MG63 (cell line): ENCODE data around the gene CDYL2. TPM values are rescaled to one million over a fixed set of nuclear protein-coding genes. Genes with fewer than 3 reads are reported as not detected.

ENCODE experiments used
- DNase-seq: peaks from one replicate; pipeline ENCODE4 v3.0.0-alpha.2; 2020
- H3K27me3 ChIP-seq: fragments of 250-450 bp; sonication (Bioruptor Pico); 2 replicates; pipeline ENCODE4 v1.5.1; 2020; ENCODE audit warnings: mild to moderate bottlenecking, moderate library complexity
- H3K36me3 ChIP-seq: fragments of 250-450 bp; sonication (Bioruptor Pico); 2 replicates; pipeline ENCODE4 v1.5.1; 2020; ENCODE audit warnings: mild to moderate bottlenecking, moderate library complexity
- H3K4me3 ChIP-seq: fragments of 250-450 bp; sonication (Bioruptor Pico); 2 replicates; pipeline ENCODE4 v1.5.1; 2020; ENCODE audit warnings: mild to moderate bottlenecking, moderate library complexity
- H3K9me3 ChIP-seq: fragments of 250-450 bp; sonication (Bioruptor Pico); 2 replicates; pipeline ENCODE4 v1.5.1; 2020; ENCODE audit warnings: mild to moderate bottlenecking, moderate library complexity
- total RNA-seq: library from RNA; depleted of rRNA; stranded (reverse); fragments of >200 nt; shearing (Covaris generic); gene quantifications from 2 replicates; pipeline ENCODE4 v1.2.3, GENCODE V29; 2014; ENCODE audit warnings: low replicate concordance; rRNA removed

Gene CDYL2
- total RNA-seq, 1 experiment from 2014 or later = 0.56 TPM

DNA sequence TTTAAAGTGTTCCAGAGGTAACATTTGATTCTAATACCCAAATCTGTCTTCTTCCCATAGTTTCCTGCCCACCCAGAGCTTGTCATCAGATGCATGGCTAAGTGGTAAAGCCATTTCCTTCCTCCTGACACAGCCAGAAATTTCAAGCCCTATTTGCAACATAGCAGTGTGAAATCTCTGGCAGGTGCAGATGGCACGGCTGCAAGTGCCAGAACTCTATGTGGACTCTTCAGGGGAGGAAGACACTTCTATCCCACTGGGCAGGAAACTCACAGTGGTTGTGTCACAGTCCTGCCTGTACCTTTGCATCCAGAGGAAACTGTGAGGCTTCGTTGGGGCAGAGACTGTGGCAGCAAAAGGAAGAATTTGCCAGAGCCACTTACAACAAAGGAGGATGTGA, 250.4 kb downstream of the CDYL2 start:
- H3K27me3 ChIP-seq = no peaks in the 10 kb centered on the region
- no peaks in the 10 kb centered on the region for H3K36me3 ChIP-seq
- no peak overlapping the region for H3K4me3 ChIP-seq
- no peaks in the 10 kb centered on the region for H3K9me3 ChIP-seq
- DNase-seq = no peak

DNA sequence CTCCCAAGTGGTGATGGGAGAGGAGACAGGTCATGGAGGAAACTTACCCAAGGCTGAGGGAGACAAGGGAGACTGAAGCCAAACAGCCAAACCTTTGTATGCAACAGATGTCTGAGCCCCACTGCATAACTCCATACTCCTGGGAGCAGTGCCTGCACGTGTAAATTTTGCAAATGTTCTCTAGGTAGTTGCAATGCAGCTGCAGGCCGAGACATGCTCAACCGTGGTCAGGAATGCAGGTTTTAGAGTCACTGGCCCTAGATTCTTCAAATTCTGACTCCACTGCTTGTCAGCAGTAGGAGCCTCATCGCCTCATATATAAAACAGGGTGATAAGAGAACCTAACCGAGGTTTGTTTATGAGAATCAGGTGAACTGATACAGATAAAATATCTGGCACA, 252.1 kb downstream of the CDYL2 start:
- no peaks in the 10 kb centered on the region for H3K36me3 ChIP-seq
- no peaks in the 10 kb centered on the region for H3K27me3 ChIP-seq
- no peak overlapping the region for H3K4me3 ChIP-seq
- no peaks in the 10 kb centered on the region for H3K9me3 ChIP-seq
- no peak for DNase-seq

Other genes with a start within 250 kb of the CDYL2 start
- gene CMC2, start 202.3 kb upstream of the CDYL2 start, total RNA-seq = 69.6 and 184 TPM in 2 replicates
- gene CENPN, start 202.6 kb upstream of the CDYL2 start, total RNA-seq = 68.7 and 88.9 TPM in 2 replicates
- 15.1 and 27.0 TPM in 2 replicates for gene ATMIN, start 231.2 kb upstream of the CDYL2 start, total RNA-seq